Subcutaneous adipose tissue (tissue), 4 donors: ENCODE data around the gene MRPL46. TPM values are rescaled to one million over a fixed set of nuclear protein-coding genes. Genes with fewer than 3 reads are reported as not detected.

Source experiments
- CTCF ChIP-seq: fragments of 450-650 bp; IDR thresholded peaks from one replicate; pipeline ENCODE4 v1.5.1; 2016; ENCODE audit warnings: low read depth, mild to moderate bottlenecking, control low read depth, antibody characterized with exemption, moderate library complexity
- total RNA-seq, 4 donors: library from RNA; depleted of rRNA; stranded (reverse); fragments of >200 nt; gene quantifications; one replicate each; pipeline ENCODE4 v1.1.0, GENCODE V29; 2016

MRPL46 gene
- total RNA-seq, 4 donors from 2014 or later = 18.5 to 46.5 (median 31.4) TPM

- no peak for TF ChIP-seq CTCF
Measured at GRCh38 chr15:88450125-88450798, 16.9 kb downstream of the MRPL46 start.

GRCh38 chr15:88449581-88449980, 17.6 kb downstream of the MRPL46 start:
- no peak for TF ChIP-seq CTCF

- no peak for TF ChIP-seq CTCF
Measured at GRCh38 chr15:88448991-88449461, 18.2 kb downstream of the MRPL46 start.

GRCh38 chr15:88447741-88448140, 19.4 kb downstream of the MRPL46 start:
- no peak for TF ChIP-seq CTCF

GRCh38 chr15:88447206-88447605, 20.0 kb downstream of the MRPL46 start:
- no peak for TF ChIP-seq CTCF

- no peak for TF ChIP-seq CTCF
Measured at GRCh38 chr15:88441076-88441730, 26.0 kb downstream of the MRPL46 start.

- no peak for TF ChIP-seq CTCF
Measured at GRCh38 chr15:88440021-88440420, 27.2 kb downstream of the MRPL46 start.
